Endothelial cell of umbilical vein (primary cell): ENCODE measurements around the gene ZNF280D. TPM values are rescaled to one million over a fixed set of nuclear protein-coding genes. Genes with fewer than 3 reads are reported as not detected.

Experiments used
- BruUV-seq: library from RNA; stranded (reverse); fragments of 400-500 nt; replicated peaks from 2 replicates; lab custom pipeline; 2021; lab: Mats Ljungman, UMichigan
- CTCF ChIA-PET: fragments of 300-600, 350-600 bp; sonication (Branson Sonifier 250); formaldehyde crosslinking; loops from one replicate; lab custom pipeline; 2021; ENCODE audit warnings: antibody characterized with exemption, inconsistent platforms; lab: Charles Lee
- POLR2A ChIA-PET: fragments of 300-600, 350-600 bp; sonication (Branson Sonifier 250); formaldehyde crosslinking; loops from one replicate; lab custom pipeline; 2021; ENCODE audit warnings: antibody characterized with exemption, inconsistent platforms; lab: Charles Lee
- DNase-seq: peaks from one replicate; pipeline ENCODE4 v3.0.0-alpha.2; 2011; ENCODE audit warnings: low read depth, low spot score
- FAIRE-seq: peaks from 2 replicates; lab custom pipeline; 2011; peaks lifted over from hg19 to GRCh38; lab: Jason Lieb, UNC
- H2AFZ ChIP-seq: 2 replicates; pipeline ENCODE4 v1.6.0; 2012; ENCODE audit warnings: low read depth, low read length, control low read depth, inconsistent platforms
- H3K27ac ChIP-seq: 2 replicates; pipeline ENCODE4 v1.5.1; 2011; ENCODE audit warnings: low read depth, mild to moderate bottlenecking, control low read depth, low read length, moderate library complexity; ENCODE audit not compliant: insufficient read depth
- H3K27me3 ChIP-seq, 2 experiments: 2 replicates each; pipeline versions ENCODE4 v1.6.0 to v1.6.1; 2011; ENCODE audit warnings: low read length in 2 of 2, mixed read lengths in 1 of 2; ENCODE audit not compliant: control insufficient read depth in 2 of 2, insufficient read depth in 2 of 2
- H3K36me3 ChIP-seq, 2 experiments: 2 replicates in 1 of 2; 3 replicates in 1 of 2; pipeline ENCODE4 v1.5.1; 2011; ENCODE audit warnings: low read length in 2 of 2, mild to moderate bottlenecking in 1 of 2, moderate library complexity in 1 of 2; ENCODE audit not compliant: control insufficient read depth in 2 of 2, insufficient read depth in 2 of 2; ENCODE audit errors: extremely low read depth in 1 of 2
- H3K4me1 ChIP-seq: 3 replicates; pipeline ENCODE4 v1.5.1; 2011; ENCODE audit warnings: mild to moderate bottlenecking, low read length; ENCODE audit not compliant: control insufficient read depth, insufficient read depth; ENCODE audit errors: extremely low read depth
- H3K4me2 ChIP-seq: 2 replicates; pipeline ENCODE4 v1.6.1; 2011; ENCODE audit warnings: low read length, control low read depth, mixed read lengths; ENCODE audit not compliant: insufficient read depth
- H3K4me3 ChIP-seq, 3 experiments: fragments of 200-600 bp in 1 of 3; sonication (generic), shearing (Covaris generic) in 1 of 3; replicated peaks in 1 of 3; 2 replicates each; pipeline ENCODE4 v1.5.1; 2011 to 2016; ENCODE audit warnings: control low read depth in 3 of 3, low read length in 3 of 3, mild to moderate bottlenecking in 2 of 3, inconsistent platforms in 1 of 3, low read depth in 1 of 3, moderate library complexity in 1 of 3; ENCODE audit not compliant: insufficient read depth in 1 of 3
- H3K79me2 ChIP-seq: 2 replicates; pipeline ENCODE4 v1.6.0; 2012; ENCODE audit warnings: low read length, inconsistent platforms; ENCODE audit not compliant: control insufficient read depth, insufficient read depth
- H3K9ac ChIP-seq: replicated peaks from 2 replicates; pipeline ENCODE3; 2011; ENCODE audit warnings: low read length, control low read depth; ENCODE audit not compliant: insufficient read depth; ENCODE audit errors: extremely low read depth
- H3K9me1 ChIP-seq: replicated peaks from 3 replicates; pipeline ENCODE4 v1.6.0; 2011; ENCODE audit warnings: mild to moderate bottlenecking, low read length; ENCODE audit not compliant: control insufficient read depth, insufficient read depth; ENCODE audit errors: extremely low read depth
- H3K9me3 ChIP-seq: replicated peaks from 2 replicates; pipeline ENCODE4 v1.5.1; 2012; ENCODE audit warnings: low read length, inconsistent platforms; ENCODE audit not compliant: control insufficient read depth, insufficient read depth
- H4K20me1 ChIP-seq: replicated peaks from 2 replicates; pipeline ENCODE3; 2011; ENCODE audit warnings: mild to moderate bottlenecking, low read length; ENCODE audit not compliant: control insufficient read depth, insufficient read depth; ENCODE audit errors: extremely low read depth
- GATA2 ChIP-seq: IDR thresholded peaks from 2 replicates; pipeline ENCODE4 v1.7.0; 2011; ENCODE audit warnings: low read depth, mild to moderate bottlenecking, moderate library complexity, mixed read lengths, low read length; ENCODE audit not compliant: insufficient read length, insufficient read depth
- dilution Hi-C: fragments of 300-500 bp; cut with MboI; formaldehyde crosslinking; loops from one replicate; pipeline ENCODE4 v1.15.0; 2019; ENCODE audit warnings: low sequenced_read_pairs; ENCODE audit not compliant: extremely low pct_ligation_motif_present
- intact Hi-C: fragments of 100-400 bp; cut with micrococcal nuclease; formaldehyde crosslinking; loops from one replicate; pipeline ENCODE4 v1.10.0; 2022
- polyA plus RNA-seq, 4 experiments: library from polyadenylated mRNA; depleted of rRNA in 3 of 4; stranded (reverse) in 3 of 4; unstranded in 1 of 4; fragments of >200 nt; gene quantifications; 2 replicates each; pipeline versions ENCODE4 v1.2.1 to v1.2.3, GENCODE V29; 2011 to 2012; ENCODE audit warnings: missing spikeins in 1 of 4
- total RNA-seq: library from RNA; stranded (reverse); gene quantifications from 2 replicates; pipeline ENCODE4 v1.2.3, GENCODE V29; 2021
- TF ChIP-seq, protein P1 (sequence below), 2 donors: IDR thresholded peaks; 1 replicate in 1 of 2; 2 replicates in 1 of 2; pipeline ENCODE4 v1.5.1; 2011; ENCODE audit warnings: low read length in 2 of 2, mild to moderate bottlenecking in 2 of 2, moderate library complexity in 2 of 2, control low read depth in 1 of 2, inconsistent platforms in 1 of 2, low read depth in 1 of 2; ENCODE audit not compliant: insufficient read depth in 1 of 2; ENCODE audit errors: extremely low read depth in 1 of 2

Gene ZNF280D
- total and polyA plus RNA-seq, 2 donors (not counting 3 experiments of a cell fraction or from before 2014, with no cell fraction given), result 9.6 to 42.1 TPM

DNA sequence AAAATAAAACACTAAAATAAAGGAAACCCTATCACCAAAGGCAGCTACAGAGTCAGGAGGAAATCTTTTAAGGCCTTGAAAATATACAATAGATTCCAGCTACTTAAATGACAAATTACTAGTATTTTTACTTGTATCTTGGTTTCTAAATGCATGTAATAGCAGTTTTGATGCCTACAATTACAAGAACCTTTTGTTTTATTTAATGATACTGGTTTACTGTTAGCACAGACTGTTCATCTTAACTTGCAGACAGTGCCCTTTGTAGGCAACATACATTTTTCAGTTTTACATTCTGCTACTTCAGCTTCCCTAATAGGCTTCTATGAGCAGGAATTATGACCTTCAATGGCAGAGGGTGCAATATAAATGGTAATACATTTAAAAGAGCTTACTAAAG, 54.1 kb downstream of the ZNF280D start:
- no peak for FAIRE-seq
- DNase-seq, result no peak
- no TSS peak for BruUV-seq

DNA sequence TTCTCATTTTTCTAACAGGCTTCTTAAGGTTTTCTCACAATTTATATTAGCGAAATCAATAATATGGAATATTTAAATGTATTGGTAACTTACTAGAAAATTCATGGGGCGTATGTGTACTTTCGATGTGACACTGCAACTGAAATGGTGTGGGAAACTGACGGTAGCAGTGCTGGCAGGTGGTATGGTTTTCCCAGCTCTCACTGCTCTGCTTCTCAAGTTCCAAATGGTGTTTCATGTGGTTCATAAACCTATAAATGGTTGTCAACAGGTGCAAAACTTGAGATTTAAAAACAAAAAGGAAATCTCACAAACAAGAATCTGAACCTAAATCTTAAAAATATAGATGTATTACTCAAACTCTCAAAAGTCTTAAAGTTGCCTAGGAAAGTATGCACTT, 54.7 kb downstream of the ZNF280D start:
- CTCF ChIA-PET, result interaction anchor here (1.4 kb wide), 1 partner anchor 35 kb away, joined by 3 read pairs; no protein-coding TSS in a partner anchor
- Histone ChIP-seq H3K9me1 (no peaks in the 10 kb centered on the region), H3K4me2 (no peak overlapping the region), H3K4me1 (no peaks in the 10 kb centered on the region), H3K9ac (no peak overlapping the region), H3K27ac (no peak overlapping the region), H2AFZ (no peak overlapping the region), H3K27me3 (no peaks in the 10 kb centered on the region), H3K4me3 (no peak overlapping the region), H3K9me3 (no peaks in the 10 kb centered on the region), H3K79me2 (no peaks in the 10 kb centered on the region), H4K20me1 (no peaks in the 10 kb centered on the region), H3K36me3 (peaks cover 0 to 2% of the 10 kb centered on the region in 2 experiments)
- no TSS peak for BruUV-seq
- dilution Hi-C loops (no loop called here), intact Hi-C loops (no loop called here)
- DNase-seq (no peak), FAIRE-seq (no peak)
- POLR2A ChIA-PET, result no interaction called here
- TF ChIP-seq GATA2, result no peak
- TF ChIP-seq, protein P1, sequence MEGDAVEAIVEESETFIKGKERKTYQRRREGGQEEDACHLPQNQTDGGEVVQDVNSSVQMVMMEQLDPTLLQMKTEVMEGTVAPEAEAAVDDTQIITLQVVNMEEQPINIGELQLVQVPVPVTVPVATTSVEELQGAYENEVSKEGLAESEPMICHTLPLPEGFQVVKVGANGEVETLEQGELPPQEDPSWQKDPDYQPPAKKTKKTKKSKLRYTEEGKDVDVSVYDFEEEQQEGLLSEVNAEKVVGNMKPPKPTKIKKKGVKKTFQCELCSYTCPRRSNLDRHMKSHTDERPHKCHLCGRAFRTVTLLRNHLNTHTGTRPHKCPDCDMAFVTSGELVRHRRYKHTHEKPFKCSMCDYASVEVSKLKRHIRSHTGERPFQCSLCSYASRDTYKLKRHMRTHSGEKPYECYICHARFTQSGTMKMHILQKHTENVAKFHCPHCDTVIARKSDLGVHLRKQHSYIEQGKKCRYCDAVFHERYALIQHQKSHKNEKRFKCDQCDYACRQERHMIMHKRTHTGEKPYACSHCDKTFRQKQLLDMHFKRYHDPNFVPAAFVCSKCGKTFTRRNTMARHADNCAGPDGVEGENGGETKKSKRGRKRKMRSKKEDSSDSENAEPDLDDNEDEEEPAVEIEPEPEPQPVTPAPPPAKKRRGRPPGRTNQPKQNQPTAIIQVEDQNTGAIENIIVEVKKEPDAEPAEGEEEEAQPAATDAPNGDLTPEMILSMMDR (IDR thresholded peaks at IDR 0.05; ENCODE audit: extremely low read depth in 1 of 2, insufficient read depth in 1 of 2, low read depth in 1 of 2, low read length in 2 of 2), result no peak

More for the DNA sequence above, 54.1 kb downstream of the ZNF280D start:
- Histone ChIP-seq H3K4me3 (no peak overlapping the region), H2AFZ (no peak overlapping the region), H3K27me3 (no peaks in the 10 kb centered on the region), H3K27ac (no peak overlapping the region), H3K36me3 (peaks cover 0 to 2% of the 10 kb centered on the region in 2 experiments), H3K9me1 (no peaks in the 10 kb centered on the region), H3K9ac (no peak overlapping the region), H3K79me2 (no peaks in the 10 kb centered on the region), H3K4me1 (no peaks in the 10 kb centered on the region), H3K4me2 (no peak overlapping the region), H4K20me1 (no peaks in the 10 kb centered on the region), H3K9me3 (no peaks in the 10 kb centered on the region)
- TF ChIP-seq, protein P1 (IDR thresholded peaks at IDR 0.05; ENCODE audit: extremely low read depth in 1 of 2, insufficient read depth in 1 of 2, low read depth in 1 of 2, low read length in 2 of 2), result no peak
- intact Hi-C loops, result no loop called here
- dilution Hi-C loops, result no loop called here
- CTCF ChIA-PET, result interaction anchor here (1.1 to 3.0 kb wide), 3 partner anchors 8 to 188 kb away, joined by 3 to 9 read pairs (median 6); no protein-coding TSS in a partner anchor
- POLR2A ChIA-PET, result no interaction called here
